ENCODE results near the gene ADGRD1.

The ADGRD1 gene

DNA sequence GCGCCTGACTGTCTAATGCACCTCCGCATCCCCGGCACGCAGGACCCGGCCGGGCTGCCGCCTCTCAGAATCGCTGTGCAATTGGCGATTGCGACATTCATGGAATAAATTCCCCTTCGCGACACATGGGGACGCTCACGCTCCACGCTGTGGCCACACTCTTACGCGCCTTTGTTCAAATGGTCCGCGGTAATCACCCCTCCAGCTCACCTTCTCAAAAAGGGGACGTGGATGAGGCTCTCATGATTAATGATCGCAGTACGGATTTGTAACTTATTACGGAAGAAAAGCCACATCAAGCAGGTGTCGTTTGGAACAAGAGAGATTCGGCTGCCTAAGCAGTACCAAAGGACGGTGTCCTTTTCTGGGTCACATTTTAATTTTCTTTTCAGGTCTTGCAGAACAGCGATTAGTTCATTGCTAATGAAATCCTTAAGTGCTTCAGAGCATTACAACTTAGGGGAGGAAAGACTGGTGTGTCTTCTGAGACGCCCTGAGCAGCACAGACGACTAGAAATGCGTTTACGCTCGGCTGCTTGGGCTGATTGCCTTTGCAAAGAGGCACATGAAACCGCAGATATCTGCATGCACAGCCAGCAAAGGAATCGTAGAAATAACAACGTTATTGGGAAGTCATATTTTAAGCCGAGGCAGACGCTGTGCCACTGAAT, 37.3 kb upstream of the ADGRD1 start:
- Histone ChIP-seq H3K9me3 (ENCODE audit: low read length) (peaks cover 9% of the 10 kb centered on the region), H3K4me1 (ENCODE audit: insufficient read depth, low read length, severe bottlenecking) (peaks cover 6% of the 10 kb centered on the region), H3K36me3 (ENCODE audit: insufficient read depth, low read length) (no peaks in the 10 kb centered on the region), H3K27ac (ENCODE audit: low read depth, low read length, poor library complexity, severe bottlenecking) (no peak overlapping the region), H3K4me2 (ENCODE audit: low read length) (peak overlapping the region; percentile 13; the same call in 1 of the 2 replicates), H3K9ac (ENCODE audit: low read length) (no peak overlapping the region), H3K79me2 (ENCODE audit: insufficient read depth, low read length) (no peaks in the 10 kb centered on the region), H3K27me3 (ENCODE audit: insufficient read depth, low read length) (no peaks in the 10 kb centered on the region; the same call in 1 of the 2 replicates), H3K4me3 (ENCODE audit: low read depth, low read length, poor library complexity, severe bottlenecking) (no peak overlapping the region), H2AFZ (ENCODE audit: low read length) (no peak overlapping the region), H3K9me2 (ENCODE audit: low read depth, low read length) (no peaks in the 10 kb centered on the region), H3F3A (ENCODE audit: insufficient read depth, low read length) (no peaks in the 10 kb centered on the region), H4K20me1 (ENCODE audit: insufficient read depth, low read length) (no peaks in the 10 kb centered on the region)
- TF ChIP-seq EZH2 (IDR thresholded peaks at IDR 0.05; ENCODE audit: borderline replicate concordance, low read length) = no peak
- TF ChIP-seq, protein P1, sequence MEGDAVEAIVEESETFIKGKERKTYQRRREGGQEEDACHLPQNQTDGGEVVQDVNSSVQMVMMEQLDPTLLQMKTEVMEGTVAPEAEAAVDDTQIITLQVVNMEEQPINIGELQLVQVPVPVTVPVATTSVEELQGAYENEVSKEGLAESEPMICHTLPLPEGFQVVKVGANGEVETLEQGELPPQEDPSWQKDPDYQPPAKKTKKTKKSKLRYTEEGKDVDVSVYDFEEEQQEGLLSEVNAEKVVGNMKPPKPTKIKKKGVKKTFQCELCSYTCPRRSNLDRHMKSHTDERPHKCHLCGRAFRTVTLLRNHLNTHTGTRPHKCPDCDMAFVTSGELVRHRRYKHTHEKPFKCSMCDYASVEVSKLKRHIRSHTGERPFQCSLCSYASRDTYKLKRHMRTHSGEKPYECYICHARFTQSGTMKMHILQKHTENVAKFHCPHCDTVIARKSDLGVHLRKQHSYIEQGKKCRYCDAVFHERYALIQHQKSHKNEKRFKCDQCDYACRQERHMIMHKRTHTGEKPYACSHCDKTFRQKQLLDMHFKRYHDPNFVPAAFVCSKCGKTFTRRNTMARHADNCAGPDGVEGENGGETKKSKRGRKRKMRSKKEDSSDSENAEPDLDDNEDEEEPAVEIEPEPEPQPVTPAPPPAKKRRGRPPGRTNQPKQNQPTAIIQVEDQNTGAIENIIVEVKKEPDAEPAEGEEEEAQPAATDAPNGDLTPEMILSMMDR (IDR thresholded peaks at IDR 0.05; ENCODE audit: low read length) = peak; percentile 84

DNA sequence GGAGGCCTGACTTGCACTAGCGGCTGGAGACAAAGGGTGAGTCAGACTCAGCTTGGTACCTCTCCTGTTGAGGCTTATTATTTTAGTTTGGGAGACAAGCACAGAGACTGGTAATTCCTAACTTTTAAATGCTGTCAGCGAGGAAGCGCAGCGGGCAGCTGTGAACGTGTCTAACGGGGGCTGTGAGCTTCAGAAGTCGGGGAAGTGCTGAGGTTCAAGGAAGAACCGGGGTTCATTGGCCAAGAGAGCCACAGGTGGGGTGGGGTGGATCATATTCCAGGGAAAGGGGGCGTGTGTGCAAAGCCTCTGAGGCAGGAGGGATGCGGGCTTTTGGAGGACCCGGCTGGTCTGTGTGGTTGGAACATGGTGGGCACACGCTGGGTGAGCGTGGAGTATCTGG, 36.1 kb upstream of the ADGRD1 start:
- no peaks in the 10 kb centered on the region for H3K9me2 ChIP-seq (ENCODE audit: low read depth, low read length)
- no peak overlapping the region for H3K27ac ChIP-seq (ENCODE audit: low read depth, low read length, poor library complexity, severe bottlenecking)
- peaks cover 6% of the 10 kb centered on the region for H3K4me1 ChIP-seq (ENCODE audit: insufficient read depth, low read length, severe bottlenecking)
- no peaks in the 10 kb centered on the region; the same call in 1 of the 2 replicates for H3K27me3 ChIP-seq (ENCODE audit: insufficient read depth, low read length)
- no peak overlapping the region for H3K9ac ChIP-seq (ENCODE audit: low read length)
- TF ChIP-seq, protein P1 (IDR thresholded peaks at IDR 0.05; ENCODE audit: low read length) = no peak
- TF ChIP-seq EZH2 (IDR thresholded peaks at IDR 0.05; ENCODE audit: borderline replicate concordance, low read length) = no peak
- H2AFZ ChIP-seq (ENCODE audit: low read length) = no peak overlapping the region
- H3K79me2 ChIP-seq (ENCODE audit: insufficient read depth, low read length) = no peaks in the 10 kb centered on the region
- H3K4me2 ChIP-seq (ENCODE audit: low read length) = no peak overlapping the region
- no peak overlapping the region for H3K4me3 ChIP-seq (ENCODE audit: low read depth, low read length, poor library complexity, severe bottlenecking)
- no peaks in the 10 kb centered on the region for H3K9me3 ChIP-seq (ENCODE audit: low read length)
- no peaks in the 10 kb centered on the region for H3K36me3 ChIP-seq (ENCODE audit: insufficient read depth, low read length)
- no peaks in the 10 kb centered on the region for H3F3A ChIP-seq (ENCODE audit: insufficient read depth, low read length)
- no peaks in the 10 kb centered on the region for H4K20me1 ChIP-seq (ENCODE audit: insufficient read depth, low read length)

DNA sequence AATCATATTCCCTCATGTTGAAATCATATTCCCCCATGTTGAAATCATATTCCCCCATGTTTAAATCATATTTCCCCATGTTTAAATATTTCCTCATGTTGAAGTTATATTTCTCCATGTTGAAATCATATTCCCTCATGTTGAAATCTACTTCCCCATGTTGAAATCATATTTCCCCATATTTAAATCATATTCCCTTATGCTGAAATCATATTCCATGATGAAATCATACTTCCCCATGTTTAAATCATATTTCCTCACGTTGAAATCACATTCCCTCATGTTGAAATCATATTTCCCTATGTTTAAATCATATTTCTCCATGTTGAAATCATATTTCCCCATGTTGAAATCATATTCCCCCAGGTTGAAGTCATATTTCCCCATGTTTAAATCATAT, 34.6 kb upstream of the ADGRD1 start:
- H3K4me1 ChIP-seq (ENCODE audit: insufficient read depth, low read length, severe bottlenecking) = peaks cover 6% of the 10 kb centered on the region
- no peak overlapping the region for H3K9ac ChIP-seq (ENCODE audit: low read length)
- H2AFZ ChIP-seq (ENCODE audit: low read length) = no peak overlapping the region
- H3K4me2 ChIP-seq (ENCODE audit: low read length) = no peak overlapping the region
- no peak overlapping the region for H3K4me3 ChIP-seq (ENCODE audit: low read depth, low read length, poor library complexity, severe bottlenecking)
- no peaks in the 10 kb centered on the region for H3K79me2 ChIP-seq (ENCODE audit: insufficient read depth, low read length)
- no peaks in the 10 kb centered on the region for H3K9me3 ChIP-seq (ENCODE audit: low read length)
- TF ChIP-seq EZH2 (IDR thresholded peaks at IDR 0.05; ENCODE audit: borderline replicate concordance, low read length) = no peak
- TF ChIP-seq, protein P1 (IDR thresholded peaks at IDR 0.05; ENCODE audit: low read length) = no peak
- H3K27ac ChIP-seq (ENCODE audit: low read depth, low read length, poor library complexity, severe bottlenecking) = no peak overlapping the region
- no peaks in the 10 kb centered on the region for H3F3A ChIP-seq (ENCODE audit: insufficient read depth, low read length)
- no peaks in the 10 kb centered on the region for H4K20me1 ChIP-seq (ENCODE audit: insufficient read depth, low read length)
- H3K27me3 ChIP-seq (ENCODE audit: insufficient read depth, low read length) = no peaks in the 10 kb centered on the region; the same call in 1 of the 2 replicates
- H3K9me2 ChIP-seq (ENCODE audit: low read depth, low read length) = no peaks in the 10 kb centered on the region
- no peaks in the 10 kb centered on the region for H3K36me3 ChIP-seq (ENCODE audit: insufficient read depth, low read length)

All from OCI-LY1 (cell line).